Panc1 (cell line): ENCODE results near the gene MYO16. TPM values are rescaled to one million over a fixed set of nuclear protein-coding genes. Genes with fewer than 3 reads are reported as not detected.
A peak's percentile ranks its signal among the peaks of the same experiment; 100 is the strongest.

Source experiments
- ATAC-seq: fragments of 200-7000 bp; cut with Tn5 transposase; 2 replicates; pipeline ENCODE4 v1.9.1; 2020; ENCODE audit warnings: mild to moderate bottlenecking, moderate library complexity
- BruUV-seq: library from RNA; stranded (reverse); fragments of 400-500 nt; replicated peaks from 2 replicates; lab custom pipeline; 2021; lab: Mats Ljungman, UMichigan
- CTCF ChIA-PET: fragments of 300-600 bp; sonication (Branson Sonifier 250); formaldehyde crosslinking; loops from one replicate; lab custom pipeline; 2022; ENCODE audit warnings: antibody characterized with exemption; lab: Charles Lee
- POLR2A ChIA-PET: fragments of 300-600 bp; sonication (Branson Sonifier 250); formaldehyde crosslinking; loops from one replicate; lab custom pipeline; 2022; ENCODE audit warnings: antibody characterized with exemption; lab: Charles Lee
- DNase-seq: peaks from one replicate; pipeline ENCODE4 v3.0.0-alpha.2; 2010; ENCODE audit warnings: low read depth, low spot score
- H3K27ac ChIP-seq: 2 replicates; pipeline ENCODE4 v1.5.1; 2011; ENCODE audit warnings: mild to moderate bottlenecking, low read length, inconsistent platforms
- H3K27me3 ChIP-seq: fragments of 200-500 bp; sonication (Bioruptor generic); 2 replicates; pipeline ENCODE4 v1.6.0; 2014; ENCODE audit warnings: low read length, inconsistent platforms; ENCODE audit not compliant: control insufficient read depth, insufficient read depth
- H3K36me3 ChIP-seq: fragments of 200-500 bp; sonication (Bioruptor generic); 2 replicates; pipeline ENCODE4 v1.5.1; 2014; ENCODE audit warnings: inconsistent platforms, mild to moderate bottlenecking, low read length, moderate library complexity; ENCODE audit not compliant: control insufficient read depth, insufficient read depth
- H3K4me1 ChIP-seq: 2 replicates; pipeline ENCODE4 v1.5.1; 2011; ENCODE audit warnings: inconsistent platforms, mild to moderate bottlenecking, low read length, moderate library complexity; ENCODE audit not compliant: control insufficient read depth, insufficient read depth
- H3K4me3 ChIP-seq, 2 experiments: 2 replicates each; pipeline ENCODE4 v1.5.1; 2011 to 2012; ENCODE audit warnings: low read depth in 2 of 2, low read length in 2 of 2, mild to moderate bottlenecking in 2 of 2, inconsistent platforms in 1 of 2, moderate library complexity in 1 of 2
- H3K9me3 ChIP-seq: fragments of 200-500 bp; sonication (Bioruptor generic); 2 replicates; pipeline ENCODE4 v1.5.1; 2014; ENCODE audit warnings: low read depth, mild to moderate bottlenecking, inconsistent platforms, low read length, moderate library complexity; ENCODE audit not compliant: control insufficient read depth, insufficient read depth
- CTCF ChIP-seq: fragments of 450-650 bp; IDR thresholded peaks from 2 replicates; pipeline ENCODE4 v1.5.1; 2017; ENCODE audit warnings: mild to moderate bottlenecking
- POLR2AphosphoS5 ChIP-seq: IDR thresholded peaks from 2 replicates; pipeline ENCODE4 v1.6.1; 2012; ENCODE audit warnings: mild to moderate bottlenecking, low read depth, low read length, moderate library complexity
- REST ChIP-seq, 2 experiments: IDR thresholded peaks; 2 replicates each; pipeline ENCODE4 v1.6.1; 2011 to 2012; ENCODE audit warnings: low read depth in 2 of 2, control low read depth in 1 of 2, low read length in 1 of 2, mild to moderate bottlenecking in 1 of 2, moderate library complexity in 1 of 2; ENCODE audit not compliant: insufficient read depth in 1 of 2
- SIN3A ChIP-seq: IDR thresholded peaks from 2 replicates; pipeline ENCODE4 v1.6.1; 2012; ENCODE audit warnings: low read depth, mild to moderate bottlenecking, low read length, moderate library complexity, borderline replicate concordance; ENCODE audit not compliant: insufficient read depth
- TCF7L2 ChIP-seq: IDR thresholded peaks from 2 replicates; pipeline ENCODE4 v1.6.1; 2011; ENCODE audit warnings: mild to moderate bottlenecking, low read depth, low read length, inconsistent platforms
- in situ Hi-C: cut with HindIII; loops from 2 replicates; pipeline ENCODE4 v1.10.0; 2016; ENCODE audit warnings: low sequenced_read_pairs, low pct_unique_long_range_greater_than_20kb
- intact Hi-C: fragments of 100-400 bp; cut with micrococcal nuclease; formaldehyde crosslinking; loops from one replicate; pipeline ENCODE4 v1.10.0; 2022; ENCODE audit not compliant: unreplicated experiment
- total RNA-seq: library from RNA; stranded (reverse); gene quantifications from one replicate; pipeline ENCODE4 v1.2.1, GENCODE V29; 2021; ENCODE audit not compliant: unreplicated experiment

MYO16 gene
- total RNA-seq, 1 experiment from 2014 or later = 0.08 TPM

GRCh38 chr13:109241160-109241559 lies 611.7 kb downstream of the MYO16 start:
- DNase-seq (no peak), ATAC-seq (no peak)
- H3K27me3 ChIP-seq = no peaks in the 10 kb centered on the region
- H3K36me3 ChIP-seq = no peaks in the 10 kb centered on the region; the same call in 1 of the 2 replicates
- intact Hi-C loops = no loop called here
- BruUV-seq = no TSS peak
- no peak overlapping the region for H3K4me3 ChIP-seq
- no peak overlapping the region for H3K27ac ChIP-seq
- no peak for TF ChIP-seq CTCF
- ChIA-PET POLR2A (no interaction called here), CTCF (no interaction called here)
- peaks cover 12% of the 10 kb centered on the region for H3K4me1 ChIP-seq
- in situ Hi-C loops = no loop called here
- no peaks in the 10 kb centered on the region for H3K9me3 ChIP-seq

- DNase-seq (no peak), ATAC-seq (peak; percentile 92)
- in situ Hi-C loops = no loop called here
- POLR2A ChIA-PET = interaction anchor here (0.7 kb wide), 1 partner anchor 209 kb away, joined by 3 read pairs; no protein-coding TSS in a partner anchor
- no TSS peak for BruUV-seq
- intact Hi-C loops = no loop called here
- TF ChIP-seq CTCF (no peak), REST (IDR thresholded peaks at IDR 0.05; ENCODE audit: insufficient read depth in 1 of 2, low read depth in 2 of 2, low read length in 1 of 2) (no peak), SIN3A (no peak), TCF7L2 (no peak), POLR2AphosphoS5 (no peak)
- Histone ChIP-seq H3K27me3 (no peaks in the 10 kb centered on the region), H3K4me3 (peak overlapping the region in 1 of 2 experiments; percentile 46; a peak in 2 of 4 replicates), H3K9me3 (no peaks in the 10 kb centered on the region; the same call in 1 of the 2 replicates), H3K36me3 (no peaks in the 10 kb centered on the region; the same call in 1 of the 2 replicates), H3K27ac (peak overlapping the region; percentile 92), H3K4me1 (peaks cover 12% of the 10 kb centered on the region)
- CTCF ChIA-PET = no interaction called here
These were observed 614.0 kb downstream of the MYO16 start for GRCh38 chr13:109243311-109243951.
